ENCODE results near the gene TOM1L1. TPM values are rescaled to one million over a fixed set of nuclear protein-coding genes. Genes with fewer than 3 reads are reported as not detected.

The TOM1L1 gene
- total and polyA plus RNA-seq, 2 of the 8 experiments (the other 6 are each of a cell fraction or from before 2014, with no cell fraction given) = 47.0 to 60.8 TPM

DNA sequence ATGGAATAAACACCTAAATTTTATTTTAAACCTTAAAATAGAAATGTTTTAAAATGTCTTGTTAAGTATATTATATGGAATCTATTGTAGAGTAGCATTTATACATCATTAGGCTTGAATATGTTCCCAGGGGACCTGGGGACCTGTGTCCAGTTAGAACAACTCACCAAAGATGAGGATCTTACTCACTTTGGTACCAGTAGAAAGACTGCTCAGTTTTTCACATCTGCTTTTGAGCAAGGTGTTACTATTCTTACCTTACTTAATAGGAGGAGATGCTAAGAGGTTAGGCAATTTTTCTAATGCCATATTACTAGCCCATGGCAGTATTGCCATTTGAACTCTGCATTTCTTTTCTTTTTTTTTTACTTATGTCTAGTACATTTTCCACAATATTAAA, 82.6 kb downstream of the TOM1L1 start:
- no peak overlapping the region for H3K18ac ChIP-seq (ENCODE audit: extremely low read depth, low read length)
- no peak overlapping the region for H2BK12ac ChIP-seq (ENCODE audit: low read depth, low read length)
- FAIRE-seq = no peak
- H3K23me2 ChIP-seq (ENCODE audit: low read depth, low read length) = no peaks in the 10 kb centered on the region
- no peak overlapping the region for H3K9ac ChIP-seq (replicated peaks in 1 of 4; ENCODE audit: extremely low read depth in 1 of 4, low read depth in 3 of 4, low read length in 3 of 4)
- H2BK5ac ChIP-seq (ENCODE audit: low read depth, low read length) = no peak overlapping the region
- H3K4me1 ChIP-seq (replicated peaks in 1 of 4; ENCODE audit: control insufficient read depth in 3 of 4, insufficient read depth in 4 of 4, low read length in 3 of 4) = no peaks in the 10 kb centered on the region
- H2BK15ac ChIP-seq (ENCODE audit: low read length) = no peak overlapping the region
- no peak overlapping the region for H2BK120ac ChIP-seq (replicated peaks; ENCODE audit: low read depth, low read length)
- no peaks in the 10 kb centered on the region for H3K79me1 ChIP-seq (ENCODE audit: low read depth, low read length)
- DNase-seq (ENCODE audit: low read depth in 1 of 2, low spot score in 2 of 2) = no peak
- H4K91ac ChIP-seq (replicated peaks; ENCODE audit: insufficient read length, low read length) = no peak overlapping the region
- no peak overlapping the region for H2AFZ ChIP-seq (ENCODE audit: low read length)
- no peak overlapping the region for H2BK20ac ChIP-seq (ENCODE audit: low read length)
- POLR2A ChIA-PET (ENCODE audit: partially characterized antibody) = no interaction called here
- H3K4ac ChIP-seq (replicated peaks; ENCODE audit: insufficient read length, low read depth, low read length) = no peak overlapping the region
- H3K36me3 ChIP-seq (ENCODE audit: control insufficient read depth in 2 of 4, insufficient read depth in 4 of 4, low read length in 3 of 4) = peaks cover 0 to 4% (median 1%) of the 10 kb centered on the region in 4 experiments; a peak in 3 of 8 replicates
- no peak overlapping the region for H4K5ac ChIP-seq (ENCODE audit: insufficient read length, low read depth, low read length)
- no peak overlapping the region for H3K14ac ChIP-seq (ENCODE audit: insufficient read length)
- H3K4me3 ChIP-seq (ENCODE audit: extremely low read depth in 1 of 4, insufficient read depth in 2 of 4, low read depth in 3 of 4, low read length in 4 of 4) = no peak overlapping the region
- H3K27ac ChIP-seq (ENCODE audit: low read depth, low read length) = no peak overlapping the region
- H3K56ac ChIP-seq (replicated peaks; ENCODE audit: insufficient read length, low read depth, low read length) = no peak overlapping the region
- H4K8ac ChIP-seq (ENCODE audit: extremely low read depth, insufficient read depth, low read length) = no peak overlapping the region
- no peak overlapping the region for H3K23ac ChIP-seq (ENCODE audit: insufficient read length)
- no peak overlapping the region for H3K4me2 ChIP-seq (ENCODE audit: insufficient read depth in 1 of 2, low read depth in 2 of 2, low read length in 2 of 2)
- H3K27me3 ChIP-seq (replicated peaks in 1 of 4; ENCODE audit: control insufficient read depth in 3 of 4, extremely low read depth in 1 of 4, insufficient read depth in 3 of 4, low read length in 3 of 4) = no peaks in the 10 kb centered on the region
- H3K9me3 ChIP-seq (ENCODE audit: insufficient read depth in 2 of 2, low read depth in 1 of 2, low read length in 1 of 2) = peaks cover 0 to 5% of the 10 kb centered on the region in 2 experiments; a peak in 1 of 4 replicates
- H3K79me2 ChIP-seq (ENCODE audit: control insufficient read depth in 1 of 2, insufficient read depth in 2 of 2, low read length in 2 of 2) = peaks cover 0 to 24% of the 10 kb centered on the region in 2 experiments; a peak in 2 of 4 replicates
- H4K20me1 ChIP-seq (replicated peaks in 1 of 2; ENCODE audit: control insufficient read depth in 1 of 2, insufficient read depth in 2 of 2, low read length in 2 of 2) = no peaks in the 10 kb centered on the region
- no peak overlapping the region for H2AK5ac ChIP-seq (ENCODE audit: low read depth, low read length)
- CTCF ChIA-PET (ENCODE audit: partially characterized antibody) = no interaction called here
- TF ChIP-seq ASH2L (IDR thresholded peaks at IDR 0.05; ENCODE audit: low read length) (no peak), SIRT6 (IDR thresholded peaks at IDR 0.05; ENCODE audit: low read length) (no peak), RXRA (IDR thresholded peaks at IDR 0.05; ENCODE audit: insufficient read depth, low read depth, low read length) (no peak), POU5F1 (IDR thresholded peaks at IDR 0.05; ENCODE audit: low read depth, low read length) (no peak), TCF12 (IDR thresholded peaks at IDR 0.05; ENCODE audit: low read depth, low read length) (no peak), HDAC2 (IDR thresholded peaks at IDR 0.05; ENCODE audit: borderline replicate concordance in 1 of 2, low read depth in 2 of 2, low read length in 2 of 2) (no peak), TAF7 (optimal IDR thresholded peaks at IDR 0.05; ENCODE audit: borderline replicate concordance, low read depth, low read length) (no peak), BRCA1 (IDR thresholded peaks at IDR 0.05; ENCODE audit: low read depth, low read length) (no peak)
